SIG-M5 treated with dmso at 0.1 percent for 504 hours (cell line): Measurements from ENCODE around the gene AHNAK2.
"Not testable (repeated sequence)": the region's sequence is repeated elsewhere in the genome, so short reads cannot be mapped to it uniquely, and the experiment has no call there.

ENCODE experiments used
- DNase-seq: peaks from one replicate; lab custom pipeline; 2025; ENCODE audit not compliant: unreplicated experiment; lab: John Stamatoyannopoulos, UW

The AHNAK2 gene

GRCh38 chr14:104977681-104978653 lies at the start of gene AHNAK2:
Gene AHNAK2, minus strand, starts transcription at chr14:104978374. Its CDS starts 137 bp downstream, at chr14:104978237.
- DNase-seq: peak; percentile 50

GRCh38 chr14:105027718-105028117 lies 49.5 kb upstream of the AHNAK2 start:
- not testable (repeated sequence) for DNase-seq

DNA sequence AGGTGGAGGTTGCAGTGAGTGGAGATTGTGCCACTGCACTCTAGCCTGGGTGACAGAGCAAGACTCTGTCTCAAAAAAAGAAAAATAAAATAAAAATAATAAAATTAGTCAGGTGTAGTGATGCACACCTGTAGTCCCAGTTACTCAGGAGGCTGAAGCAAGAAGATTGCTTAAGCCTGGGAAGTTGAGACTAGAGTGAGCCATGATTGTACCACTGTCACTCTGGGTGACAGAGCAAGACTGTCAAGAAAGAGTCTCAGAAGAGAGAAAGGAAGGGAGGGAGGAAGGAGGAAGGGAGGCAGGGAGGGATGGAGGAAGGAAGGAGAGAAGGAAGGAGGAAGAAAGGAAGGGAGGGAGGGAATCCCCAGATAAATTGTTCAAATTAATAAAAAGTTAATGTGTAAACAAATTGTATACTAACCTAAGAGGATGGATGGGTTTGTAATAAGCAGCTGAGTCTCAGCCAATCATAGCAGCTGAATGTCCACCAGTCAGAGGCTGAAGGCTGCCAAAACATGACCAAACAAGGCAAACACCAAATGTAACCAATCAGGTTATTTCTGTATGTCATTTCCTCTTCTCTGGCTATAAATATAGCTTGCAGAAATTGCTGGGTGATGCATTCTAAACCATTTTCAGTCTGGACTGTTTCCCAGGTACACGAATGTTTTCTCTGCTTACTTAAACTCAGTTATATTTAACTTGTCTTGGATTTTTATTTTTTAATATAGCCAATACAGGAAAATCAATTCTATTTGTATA lies 48.8 kb upstream of the AHNAK2 start:
- DNase-seq: peak; percentile 54

- peak; percentile 91 for DNase-seq
Observed at GRCh38 chr14:105026033-105026785, 48.0 kb upstream of the AHNAK2 start.

GRCh38 chr14:105025429-105025828 lies 47.3 kb upstream of the AHNAK2 start:
- DNase-seq: no peak

- no peak for DNase-seq
Observed at GRCh38 chr14:105023791-105024480, 45.8 kb upstream of the AHNAK2 start.

DNA sequence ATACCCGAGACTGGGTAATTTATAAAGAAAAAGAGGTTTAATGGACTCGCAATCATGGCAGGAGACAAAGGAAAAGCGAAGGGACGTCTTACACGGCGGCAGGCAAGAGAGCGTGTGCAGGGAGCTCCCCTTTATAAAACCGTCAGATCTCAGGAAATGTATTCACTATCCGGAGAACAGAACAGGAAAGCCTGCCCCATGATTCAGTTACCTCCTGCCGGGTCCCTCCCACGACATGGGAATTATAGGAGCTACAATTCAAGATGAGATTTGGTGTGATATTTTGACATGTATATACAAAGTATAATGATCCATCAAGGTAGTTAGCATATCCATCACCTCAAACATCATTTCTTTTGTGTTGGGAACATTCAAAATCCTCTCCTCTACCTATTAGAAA lies 45.0 kb upstream of the AHNAK2 start:
- no peak for DNase-seq

GRCh38 chr14:105022276-105022670 lies 44.1 kb upstream of the AHNAK2 start:
- no peak for DNase-seq

DNA sequence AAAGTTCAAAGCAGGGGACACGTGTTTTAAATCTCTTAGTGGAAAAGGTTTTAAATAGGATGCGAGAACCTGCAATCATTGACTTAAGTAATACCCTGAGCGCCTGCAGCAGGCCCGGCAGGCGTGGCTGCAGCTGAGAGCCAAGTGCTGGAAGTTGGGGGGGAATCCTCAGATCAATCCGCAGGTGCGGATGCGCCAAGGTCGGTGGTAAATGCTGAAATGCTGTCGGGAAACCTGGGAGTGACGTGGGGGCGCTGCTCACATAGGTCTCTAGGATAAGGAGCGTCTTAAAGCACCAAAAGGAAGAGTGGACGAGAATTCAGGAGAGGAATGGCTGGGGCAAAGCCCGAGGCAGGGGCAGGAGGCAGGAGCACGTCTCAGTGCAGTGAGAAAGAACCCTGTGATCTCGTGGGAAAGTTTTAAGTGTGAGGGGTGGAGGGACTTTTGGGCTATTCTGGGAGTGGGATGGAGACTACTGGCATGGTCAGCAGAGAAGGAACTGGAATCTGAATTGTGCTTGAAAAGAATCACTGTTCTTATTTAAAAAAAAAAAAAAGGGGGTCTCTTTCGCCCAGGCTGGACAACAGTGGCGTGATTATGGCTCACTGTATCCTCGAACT lies 43.6 kb upstream of the AHNAK2 start:
- peak; percentile 78 for DNase-seq

DNA sequence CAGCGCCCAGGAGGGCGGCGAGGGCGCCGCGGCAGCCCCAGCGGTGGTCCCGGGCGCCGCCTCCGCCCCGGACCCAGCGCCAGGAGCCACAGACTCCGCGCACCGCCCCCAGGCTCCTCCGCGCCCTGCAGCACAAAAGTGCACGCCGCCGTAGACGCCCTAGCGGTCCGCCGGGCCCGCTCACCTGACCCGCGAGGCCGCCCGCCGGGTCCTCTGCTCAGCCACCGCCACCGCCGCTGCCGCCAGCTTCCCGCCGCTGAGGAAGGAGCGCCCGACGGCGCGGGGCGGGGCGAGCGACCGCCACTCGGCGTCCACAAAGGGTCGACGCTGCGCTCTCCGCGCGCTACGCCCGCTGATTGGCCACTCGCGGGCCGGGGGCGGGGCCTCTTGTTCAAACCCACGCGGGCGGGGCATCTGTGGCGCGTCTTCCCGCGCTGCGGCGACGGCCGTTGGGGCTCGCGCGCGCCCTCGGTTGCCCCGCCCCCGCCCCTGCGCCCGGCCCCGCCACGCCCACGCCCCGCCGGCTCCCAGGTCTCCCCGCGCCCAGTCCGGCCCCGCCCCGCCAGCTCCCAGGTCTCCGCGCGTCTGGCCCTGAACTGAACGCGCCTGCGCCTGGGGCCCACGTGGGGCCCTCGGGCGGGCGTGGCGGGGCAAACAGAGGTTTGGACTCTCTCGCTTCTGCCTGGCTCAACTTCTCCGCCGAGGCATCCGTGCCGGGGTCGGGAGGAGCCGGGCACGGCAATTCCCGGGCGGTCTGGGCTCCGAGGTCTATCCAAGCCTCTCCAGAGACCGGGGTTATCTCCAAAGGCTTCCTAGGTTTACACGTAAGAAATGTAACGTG lies 42.9 kb upstream of the AHNAK2 start, which contains the start of gene CDCA4:
CDCA4 (minus strand) TSS at position 269 of the 841 bp plus-strand sequence. CDS start 9,154 bp downstream, outside the sequence.
- DNase-seq: peak; percentile 98

DNA sequence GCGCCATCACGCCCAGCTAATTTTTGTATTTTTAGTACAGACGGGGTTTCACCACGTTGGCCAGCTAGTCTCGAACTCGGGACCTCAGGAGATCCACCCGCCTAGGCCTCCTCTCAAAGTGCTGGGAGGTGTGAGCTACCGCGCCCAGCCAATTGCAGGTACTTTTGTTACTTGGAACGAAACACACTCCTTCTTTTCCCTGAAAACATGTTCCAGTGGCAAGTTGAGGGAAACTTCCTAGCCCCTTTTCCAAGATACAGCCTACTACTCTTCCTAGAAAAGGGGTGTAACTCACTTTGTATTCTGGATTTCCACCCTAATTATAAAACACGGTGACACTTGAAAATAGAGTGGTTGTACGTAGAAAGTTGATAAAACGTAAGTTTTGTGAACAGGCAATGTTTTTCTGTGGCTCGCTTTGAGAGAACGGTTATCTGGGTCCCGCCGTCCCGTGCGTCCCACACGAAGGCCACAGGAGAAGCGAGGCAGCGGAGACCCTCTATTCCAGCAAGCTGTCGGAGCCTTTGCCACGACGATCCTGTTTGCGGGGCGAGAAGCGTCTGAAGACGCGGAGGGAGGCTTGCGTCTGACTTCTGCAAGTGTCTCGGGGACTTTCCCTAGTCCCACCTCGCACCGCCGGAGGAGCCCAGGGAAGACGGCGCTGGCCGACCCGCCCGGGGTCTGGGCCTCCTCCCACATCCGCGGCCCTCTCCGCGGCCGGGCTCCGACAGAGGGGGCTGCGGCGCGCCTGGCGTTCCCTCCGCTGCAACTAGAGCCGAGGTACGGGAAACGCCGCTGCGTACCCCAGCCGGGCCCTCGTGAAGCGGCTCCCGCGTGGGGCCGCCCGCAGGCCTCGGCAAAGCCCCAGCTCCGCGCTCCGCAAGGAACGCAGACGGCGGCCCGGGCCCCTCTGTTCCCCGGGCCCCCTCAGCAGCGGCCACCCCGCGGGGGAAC lies 42.0 kb upstream of the AHNAK2 start:
- peak; percentile 32 for DNase-seq

GRCh38 chr14:105018414-105018813 lies 40.2 kb upstream of the AHNAK2 start:
- DNase-seq: no peak

GRCh38 chr14:105015905-105016304 lies 37.7 kb upstream of the AHNAK2 start:
- no peak for DNase-seq

DNA sequence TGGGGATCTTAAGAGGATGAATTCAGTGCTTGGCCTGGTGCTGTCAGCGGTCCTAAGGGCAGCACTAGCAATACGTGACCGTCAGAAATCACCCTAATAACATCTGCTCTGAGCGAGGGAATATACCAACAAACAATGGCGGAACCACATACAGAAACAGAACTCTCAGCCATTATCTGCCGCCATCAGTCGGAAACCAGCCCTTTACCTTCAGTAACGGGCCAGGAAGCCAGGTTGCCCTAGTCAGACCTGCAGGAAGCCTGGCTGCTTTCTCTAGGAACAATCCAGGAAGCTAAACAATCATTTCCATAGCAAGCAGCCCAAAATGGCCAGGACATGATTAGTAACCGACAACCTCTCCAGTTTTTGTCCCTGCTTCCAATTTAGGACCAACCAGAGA lies 37.1 kb upstream of the AHNAK2 start:
- DNase-seq: no peak

DNA sequence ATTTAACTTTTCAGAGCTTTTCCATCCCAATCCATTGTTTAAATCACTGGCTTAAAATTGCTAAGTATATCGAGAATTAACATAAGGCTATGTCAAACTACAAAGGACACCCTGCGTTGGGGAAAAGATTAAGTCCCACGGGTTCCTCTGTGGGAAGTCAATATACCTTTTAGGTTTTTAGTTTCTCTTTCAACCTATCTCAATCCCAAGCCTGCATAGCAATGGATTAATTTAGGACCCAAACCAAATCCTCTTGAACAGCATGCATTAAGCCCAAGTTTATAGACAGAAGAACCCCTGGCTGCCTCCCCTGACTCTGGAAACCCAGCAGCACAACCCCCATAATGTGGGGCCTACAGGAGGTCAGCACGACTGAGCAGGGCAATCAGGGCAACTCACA lies 36.5 kb upstream of the AHNAK2 start:
- DNase-seq: no peak

- no peak for DNase-seq
Observed at GRCh38 chr14:105014032-105014431, 35.9 kb upstream of the AHNAK2 start.

DNA sequence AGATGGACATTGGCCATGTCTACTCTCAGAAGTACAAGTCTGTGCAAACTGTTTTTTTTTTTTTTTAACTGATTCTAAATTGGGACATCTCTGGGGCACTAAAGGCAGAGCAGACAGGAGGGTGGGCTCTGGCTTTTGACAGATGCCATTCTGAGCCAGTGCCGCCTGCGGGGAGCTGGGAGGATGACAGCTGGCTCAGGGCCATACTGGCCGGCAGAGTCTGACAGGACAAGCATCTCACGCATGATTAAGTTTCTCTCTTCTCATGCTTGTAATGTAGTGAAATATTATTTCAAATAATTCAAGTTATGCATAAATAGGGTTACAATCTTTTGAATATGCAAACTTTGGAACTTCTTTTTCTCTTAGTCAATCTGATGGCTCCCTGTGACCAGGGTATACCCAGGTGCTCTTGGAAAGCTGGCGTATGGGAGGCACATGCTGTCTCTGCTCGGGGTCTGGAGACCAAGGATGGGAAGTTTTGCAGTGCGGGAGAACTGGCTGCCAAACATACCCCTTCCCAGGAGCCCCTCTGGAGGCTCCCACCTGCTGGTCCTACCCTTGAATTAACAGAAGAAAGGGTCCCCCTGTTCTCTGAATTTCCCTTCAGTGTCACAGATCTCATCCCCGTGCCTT lies 35.1 kb upstream of the AHNAK2 start:
- DNase-seq: no peak
